ENCODE data around the gene PUSL1. TPM values are rescaled to one million over a fixed set of nuclear protein-coding genes. Genes with fewer than 3 reads are reported as not detected.
A peak's percentile ranks its signal among the peaks of the same experiment; 100 is the strongest.

PUSL1 gene
- total RNA-seq, 4 donors from 2014 or later: 20.0 to 52.5 (median 33.2) TPM

DNA sequence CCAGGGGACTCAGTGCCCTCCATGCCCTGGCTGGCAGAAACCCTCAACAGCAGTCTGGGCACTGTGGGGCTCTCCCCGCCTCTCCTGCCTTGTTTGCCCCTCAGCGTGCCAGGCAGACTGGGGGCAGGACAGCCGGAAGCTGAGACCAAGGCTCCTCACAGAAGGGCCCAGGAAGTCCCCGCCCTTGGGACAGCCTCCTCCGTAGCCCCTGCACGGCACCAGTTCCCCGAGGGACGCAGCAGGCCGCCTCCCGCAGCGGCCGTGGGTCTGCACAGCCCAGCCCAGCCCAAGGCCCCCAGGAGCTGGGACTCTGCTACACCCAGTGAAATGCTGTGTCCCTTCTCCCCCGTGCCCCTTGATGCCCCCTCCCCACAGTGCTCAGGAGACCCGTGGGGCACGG is 19.9 kb downstream of the PUSL1 start:
- WGBS, 2 donors: 100% methylated on average over 1 of the region's 15 CpGs; no CpG with 5 or more reads in 1 of the 2 donors
- TF ChIP-seq, protein P1, sequence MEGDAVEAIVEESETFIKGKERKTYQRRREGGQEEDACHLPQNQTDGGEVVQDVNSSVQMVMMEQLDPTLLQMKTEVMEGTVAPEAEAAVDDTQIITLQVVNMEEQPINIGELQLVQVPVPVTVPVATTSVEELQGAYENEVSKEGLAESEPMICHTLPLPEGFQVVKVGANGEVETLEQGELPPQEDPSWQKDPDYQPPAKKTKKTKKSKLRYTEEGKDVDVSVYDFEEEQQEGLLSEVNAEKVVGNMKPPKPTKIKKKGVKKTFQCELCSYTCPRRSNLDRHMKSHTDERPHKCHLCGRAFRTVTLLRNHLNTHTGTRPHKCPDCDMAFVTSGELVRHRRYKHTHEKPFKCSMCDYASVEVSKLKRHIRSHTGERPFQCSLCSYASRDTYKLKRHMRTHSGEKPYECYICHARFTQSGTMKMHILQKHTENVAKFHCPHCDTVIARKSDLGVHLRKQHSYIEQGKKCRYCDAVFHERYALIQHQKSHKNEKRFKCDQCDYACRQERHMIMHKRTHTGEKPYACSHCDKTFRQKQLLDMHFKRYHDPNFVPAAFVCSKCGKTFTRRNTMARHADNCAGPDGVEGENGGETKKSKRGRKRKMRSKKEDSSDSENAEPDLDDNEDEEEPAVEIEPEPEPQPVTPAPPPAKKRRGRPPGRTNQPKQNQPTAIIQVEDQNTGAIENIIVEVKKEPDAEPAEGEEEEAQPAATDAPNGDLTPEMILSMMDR (IDR thresholded peaks at IDR 0.05): no peak
- TF ChIP-seq POLR2A (IDR thresholded peaks at IDR 0.05): no peak
- Histone ChIP-seq H3K27me3 (peaks cover 0 to 9% (median 0%) of the 10 kb centered on the region in 4 donors), H3K36me3 (peaks cover 13 to 30% (median 16%) of the 10 kb centered on the region in 3 donors), H3K27ac (no peak overlapping the region), H3K4me3 (no peak overlapping the region), H3K4me1 (peaks cover 35 to 68% (median 50%) of the 10 kb centered on the region in 3 donors), H3K9me3 (no peaks in the 10 kb centered on the region)
- no peak for DNase-seq
- intact Hi-C loops (cut with DNase I): no loop called here

DNA sequence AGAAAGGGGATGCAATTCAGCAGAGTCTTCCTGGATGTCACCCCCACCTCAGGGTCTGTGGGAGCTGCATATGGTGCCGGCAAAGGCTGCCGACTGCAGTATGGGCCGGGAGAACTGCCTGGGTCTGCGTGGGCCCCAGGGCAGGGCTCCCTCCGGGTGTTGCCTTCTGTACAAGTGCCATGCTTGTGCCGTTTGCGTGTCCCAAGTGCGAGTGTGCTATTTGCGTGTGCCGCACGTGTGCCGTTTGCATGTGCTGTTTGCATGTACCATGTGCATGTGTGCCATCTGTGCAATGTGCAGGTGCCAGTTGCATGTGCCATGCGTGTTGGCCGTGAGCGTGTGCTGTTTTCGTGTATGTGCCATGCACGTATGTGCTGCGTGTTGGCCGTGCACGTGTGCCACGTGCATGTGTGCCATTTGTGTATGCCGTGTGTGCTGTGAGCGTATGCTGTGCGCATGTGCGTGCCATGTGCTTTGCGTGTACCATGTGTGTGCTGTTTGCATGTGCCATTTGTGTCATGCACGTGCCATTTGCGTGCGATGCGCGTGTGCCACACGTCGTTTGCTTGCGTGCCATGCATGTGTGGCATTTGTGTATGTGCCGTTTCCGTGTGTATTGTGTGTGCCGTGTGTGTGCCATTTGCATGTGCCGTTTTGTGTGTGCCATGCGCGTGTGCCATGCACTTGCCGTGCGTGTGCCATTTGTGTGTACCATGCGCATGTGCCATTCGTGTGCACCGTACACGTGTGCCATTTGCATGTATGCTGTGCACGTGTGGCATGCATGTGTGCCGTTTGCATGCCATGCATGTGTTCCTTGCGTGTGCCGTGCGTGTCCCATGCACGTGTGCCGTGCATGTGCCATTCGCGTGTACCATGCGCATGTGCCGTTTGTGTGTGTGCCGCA is 21.2 kb downstream of the PUSL1 start:
- no peak for DNase-seq
- no peaks in the 10 kb centered on the region for H3K9me3 ChIP-seq
- H3K4me1 ChIP-seq: peaks cover 44 to 72% (median 49%) of the 10 kb centered on the region in 3 donors
- H3K27ac ChIP-seq: no peak overlapping the region
- peaks cover 0 to 9% (median 0%) of the 10 kb centered on the region in 4 donors for H3K27me3 ChIP-seq
- TF ChIP-seq, protein P1 (IDR thresholded peaks at IDR 0.05): no peak
- TF ChIP-seq POLR2A (IDR thresholded peaks at IDR 0.05): no peak
- no peak overlapping the region for H3K4me3 ChIP-seq
- WGBS, 2 donors: 91 to 93% methylated on average over 46 to 55 of the region's 58 CpGs
- peaks cover 13 to 30% (median 16%) of the 10 kb centered on the region in 3 donors for H3K36me3 ChIP-seq
- intact Hi-C loops (cut with DNase I): no loop called here

DNA sequence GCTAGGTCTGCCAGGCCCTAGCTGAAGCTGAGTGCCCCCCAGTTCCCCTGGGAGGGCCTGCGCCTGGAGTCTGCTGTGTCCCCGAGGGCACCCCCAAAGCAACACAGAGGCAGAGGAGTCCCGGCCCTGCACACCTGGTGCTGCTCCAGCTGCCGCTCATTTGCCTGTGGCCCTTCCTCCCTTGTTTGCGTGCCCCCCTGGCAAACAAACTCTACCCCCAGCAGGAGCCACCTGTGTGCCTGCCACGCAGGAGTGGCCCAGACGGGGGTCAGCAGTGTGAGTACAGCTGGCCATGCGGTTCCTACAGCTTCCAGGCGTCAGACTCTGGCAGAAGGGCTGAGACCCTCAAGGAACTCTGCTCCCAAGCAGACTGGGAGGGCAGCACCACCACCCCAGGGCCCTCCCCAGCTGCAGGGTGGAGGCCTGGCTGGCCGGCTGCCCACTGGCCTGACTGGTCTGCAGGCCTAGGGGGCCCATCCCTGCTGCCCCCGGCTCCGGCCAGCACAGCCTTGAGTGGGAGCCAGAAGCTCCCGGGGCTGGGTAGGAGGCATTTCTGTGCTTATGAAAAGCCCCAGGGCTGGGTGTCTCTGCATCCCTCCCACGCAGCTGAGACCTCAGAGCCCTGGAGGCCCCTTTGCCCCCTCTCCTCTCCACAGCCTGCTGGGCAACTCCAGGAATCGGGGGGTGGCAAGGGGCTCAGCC is 22.1 kb downstream of the PUSL1 start:
- Histone ChIP-seq H3K4me3 (peak overlapping the region in 1 of 4 donors; percentile 0), H3K36me3 (peaks cover 13 to 35% (median 16%) of the 10 kb centered on the region in 3 donors), H3K4me1 (peaks cover 39 to 70% (median 45%) of the 10 kb centered on the region in 3 donors), H3K27ac (peak overlapping the region in 2 of 4 donors; percentile 37 to 44), H3K9me3 (no peaks in the 10 kb centered on the region), H3K27me3 (peaks cover 0 to 9% (median 0%) of the 10 kb centered on the region in 4 donors)
- TF ChIP-seq, protein P1 (IDR thresholded peaks at IDR 0.05): no peak
- no peak for TF ChIP-seq POLR2A (IDR thresholded peaks at IDR 0.05)
- 47% methylated on average over 5 of the region's 15 CpGs; no CpG with 5 or more reads in 1 of the 2 donors for WGBS, 2 donors
- intact Hi-C loops (cut with DNase I): no loop called here
- no peak for DNase-seq

DNA sequence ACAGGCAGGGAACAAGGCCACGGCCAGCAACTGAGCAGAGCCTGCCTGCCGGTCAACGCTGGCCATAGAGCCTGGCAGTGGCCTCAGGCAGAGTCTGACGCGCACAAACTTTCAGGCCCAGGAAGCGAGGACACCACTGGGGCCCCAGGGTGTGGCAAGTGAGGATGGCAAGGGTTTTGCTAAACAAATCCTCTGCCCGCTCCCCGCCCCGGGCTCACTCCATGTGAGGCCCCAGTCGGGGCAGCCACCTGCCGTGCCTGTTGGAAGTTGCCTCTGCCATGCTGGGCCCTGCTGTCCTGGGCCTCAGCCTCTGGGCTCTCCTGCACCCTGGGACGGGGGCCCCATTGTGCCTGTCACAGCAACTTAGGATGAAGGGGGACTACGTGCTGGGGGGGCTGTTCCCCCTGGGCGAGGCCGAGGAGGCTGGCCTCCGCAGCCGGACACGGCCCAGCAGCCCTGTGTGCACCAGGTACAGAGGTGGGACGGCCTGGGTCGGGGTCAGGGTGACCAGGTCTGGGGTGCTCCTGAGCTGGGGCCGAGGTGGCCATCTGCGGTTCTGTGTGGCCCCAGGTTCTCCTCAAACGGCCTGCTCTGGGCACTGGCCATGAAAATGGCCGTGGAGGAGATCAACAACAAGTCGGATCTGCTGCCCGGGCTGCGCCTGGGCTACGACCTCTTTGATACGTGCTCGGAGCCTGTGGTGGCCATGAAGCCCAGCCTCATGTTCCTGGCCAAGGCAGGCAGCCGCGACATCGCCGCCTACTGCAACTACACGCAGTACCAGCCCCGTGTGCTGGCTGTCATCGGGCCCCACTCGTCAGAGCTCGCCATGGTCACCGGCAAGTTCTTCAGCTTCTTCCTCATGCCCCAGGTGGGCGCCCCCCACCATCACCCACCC is 22.9 kb downstream of the PUSL1 start, which contains the start of gene TAS1R3:
Gene TAS1R3 (plus strand): TSS at position 213 of the 898 bp plus-strand sequence. CDS start 66 bp downstream, at position 279.
- peaks cover 13 to 40% (median 22%) of the 10 kb centered on the region in 3 donors for H3K36me3 ChIP-seq
- no peak for DNase-seq
- H3K4me1 ChIP-seq: peaks cover 33 to 62% (median 37%) of the 10 kb centered on the region in 3 donors
- TF ChIP-seq POLR2A (IDR thresholded peaks at IDR 0.05): peak in 1 of 4 donors; percentile 29
- TF ChIP-seq, protein P1 (IDR thresholded peaks at IDR 0.05): peak in 1 of 6 experiments; percentile 5
- H3K4me3 ChIP-seq: peak within 1 kb of the TSS in 1 of 4 donors; percentile 0
- 60 to 61% methylated on average over 4 to 7 of the region's 41 CpGs for WGBS, 2 donors
- no peaks in the 10 kb centered on the region for H3K9me3 ChIP-seq
- intact Hi-C loops (cut with DNase I): no loop called here
- peak within 1 kb of the TSS in 2 of 4 donors; percentile 37 to 44 for H3K27ac ChIP-seq
- peaks cover 0 to 9% (median 0%) of the 10 kb centered on the region in 4 donors for H3K27me3 ChIP-seq
